Stomach (tissue), 9 donors: ENCODE measurements around the gene DPP10. TPM values are rescaled to one million over a fixed set of nuclear protein-coding genes. Genes with fewer than 3 reads are reported as not detected.

ENCODE experiments used
- DNase-seq, 2 donors: peaks; one replicate each; pipeline versions ENCODE4 v3.0.0 to v3.0.0-alpha.2; 2013 to 2019
- H3K27ac ChIP-seq, 5 donors: fragments of 200-600 bp in 4 of 5; sonication (generic) in 4 of 5; one replicate each; pipeline ENCODE4 v1.5.1; 2013 to 2019; ENCODE audit warnings: mild to moderate bottlenecking in 1 of 5, moderate library complexity in 1 of 5
- H3K27me3 ChIP-seq, 3 donors: fragments of 200-600 bp; sonication (generic); one replicate each; pipeline ENCODE4 v1.5.1; 2017 to 2019; ENCODE audit warnings: mixed run types in 1 of 3
- H3K36me3 ChIP-seq, 4 donors: fragments of 200-600 bp; sonication (generic); 1 replicate in 3 of 4; 2 replicates in 1 of 4; pipeline ENCODE4 v1.5.1; 2016 to 2019
- H3K4me1 ChIP-seq, 4 donors: fragments of 200-600 bp; sonication (generic); one replicate each; pipeline ENCODE4 v1.5.1; 2016 to 2019
- H3K4me3 ChIP-seq, 4 donors: fragments of 200-600 bp; sonication (generic) in 3 of 4; one replicate each; pipeline ENCODE4 v1.5.1; 2016 to 2019; ENCODE audit warnings: mild to moderate bottlenecking in 1 of 4
- H3K9me3 ChIP-seq, 4 donors: fragments of 200-600 bp; sonication (generic); one replicate each; pipeline ENCODE4 v1.5.1; 2016 to 2019
- EP300 ChIP-seq: sonication (generic); formaldehyde crosslinking; IDR thresholded peaks from one replicate; pipeline ENCODE4 v1.6.1; 2017; ENCODE audit warnings: antibody characterized with exemption
- POLR2A ChIP-seq, 4 donors: fragments of 450-650 bp; IDR thresholded peaks; one replicate each; pipeline ENCODE4 v1.6.1; 2016; ENCODE audit warnings: antibody characterized with exemption in 4 of 4, control low read depth in 2 of 4, mild to moderate bottlenecking in 1 of 4, moderate library complexity in 1 of 4
- POLR2AphosphoS5 ChIP-seq, 3 donors: sonication (generic); formaldehyde crosslinking; IDR thresholded peaks; one replicate each; pipeline ENCODE4 v1.6.1; 2016; ENCODE audit warnings: antibody characterized with exemption in 3 of 3
- WGBS, 5 donors: extraction: QIAGEN DNeasy Blood & Tissue Kit in 3 of 5; methylation state at CpG; one replicate each; pipeline versions ENCODE4 v1.1.5 to v1.1.7; 2013 to 2018; 5-methylcytosine and 5-hydroxymethylcytosine counted together
- intact Hi-C: fragments of 100-400 bp; cut with DNase I; formaldehyde crosslinking; loops from one replicate; pipeline ENCODE4 v1.15.1; 2023; ENCODE audit warnings: low total_unique reads
- polyA plus RNA-seq, 3 donors: library from polyadenylated mRNA; stranded (reverse); fragments of 200-250 nt; gene quantifications; one replicate each; pipeline ENCODE4 v1.2.3, GENCODE V29; 2013
- total RNA-seq, 5 donors: library from RNA; depleted of rRNA; stranded (reverse); fragments of >200 nt; gene quantifications; one replicate each; pipeline versions ENCODE4 v1.1.0 to v1.2.3, GENCODE V29; 2014 to 2016
- TF ChIP-seq, protein P1 (sequence below), 7 experiments: fragments of 450-650 bp in 4 of 7; fragments of 200-600 bp in 3 of 7; sonication (generic) in 3 of 7; IDR thresholded peaks; one replicate each; pipeline ENCODE4 v1.5.1; 2016 to 2019; ENCODE audit warnings: antibody characterized with exemption in 7 of 7, control low read depth in 2 of 7, mild to moderate bottlenecking in 1 of 7
- donor health status: healthy with polysubstance abuse.
- donor health status: Bipolar disorder and iron deficiency.
- donor health status: healthy.

DPP10 gene
- total and polyA plus RNA-seq, 8 donors: 0.18 to 15.6 (median 2.0) TPM; not detected in 1

DNA sequence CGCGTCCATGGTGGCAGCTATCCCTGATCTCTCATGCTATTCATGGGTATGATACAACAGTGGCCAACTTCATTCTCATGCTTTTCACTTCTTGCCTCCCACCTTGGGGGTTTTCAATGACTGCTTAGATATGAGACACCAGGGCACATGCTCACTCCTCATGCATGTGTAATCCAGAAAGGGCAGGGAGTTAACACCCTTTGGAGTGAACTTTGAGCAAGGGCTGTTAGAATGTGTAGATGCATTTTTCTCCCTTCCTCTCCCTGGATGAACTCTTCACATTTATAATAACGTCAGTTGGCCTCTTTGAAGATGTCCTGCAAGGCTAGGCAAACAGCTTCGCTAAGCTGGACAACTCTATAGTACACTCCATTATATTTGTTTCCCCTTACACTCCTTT, 56.7 kb downstream of the DPP10 start:
- WGBS, 5 donors: 66 to 85% (median 79%) methylated on average over 4 of the region's 4 CpGs
- Histone ChIP-seq H3K27me3 (no peaks in the 10 kb centered on the region), H3K27ac (no peak overlapping the region), H3K4me3 (no peak overlapping the region), H3K4me1 (no peaks in the 10 kb centered on the region), H3K36me3 (no peaks in the 10 kb centered on the region), H3K9me3 (no peaks in the 10 kb centered on the region)
- intact Hi-C loops: no loop called here
- DNase-seq: no peak
- TF ChIP-seq, protein P1, sequence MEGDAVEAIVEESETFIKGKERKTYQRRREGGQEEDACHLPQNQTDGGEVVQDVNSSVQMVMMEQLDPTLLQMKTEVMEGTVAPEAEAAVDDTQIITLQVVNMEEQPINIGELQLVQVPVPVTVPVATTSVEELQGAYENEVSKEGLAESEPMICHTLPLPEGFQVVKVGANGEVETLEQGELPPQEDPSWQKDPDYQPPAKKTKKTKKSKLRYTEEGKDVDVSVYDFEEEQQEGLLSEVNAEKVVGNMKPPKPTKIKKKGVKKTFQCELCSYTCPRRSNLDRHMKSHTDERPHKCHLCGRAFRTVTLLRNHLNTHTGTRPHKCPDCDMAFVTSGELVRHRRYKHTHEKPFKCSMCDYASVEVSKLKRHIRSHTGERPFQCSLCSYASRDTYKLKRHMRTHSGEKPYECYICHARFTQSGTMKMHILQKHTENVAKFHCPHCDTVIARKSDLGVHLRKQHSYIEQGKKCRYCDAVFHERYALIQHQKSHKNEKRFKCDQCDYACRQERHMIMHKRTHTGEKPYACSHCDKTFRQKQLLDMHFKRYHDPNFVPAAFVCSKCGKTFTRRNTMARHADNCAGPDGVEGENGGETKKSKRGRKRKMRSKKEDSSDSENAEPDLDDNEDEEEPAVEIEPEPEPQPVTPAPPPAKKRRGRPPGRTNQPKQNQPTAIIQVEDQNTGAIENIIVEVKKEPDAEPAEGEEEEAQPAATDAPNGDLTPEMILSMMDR (IDR thresholded peaks at IDR 0.05): no peak
- TF ChIP-seq POLR2A (IDR thresholded peaks at IDR 0.05): no peak
- no peak for TF ChIP-seq POLR2AphosphoS5 (IDR thresholded peaks at IDR 0.05)
- TF ChIP-seq EP300: no peak

DNA sequence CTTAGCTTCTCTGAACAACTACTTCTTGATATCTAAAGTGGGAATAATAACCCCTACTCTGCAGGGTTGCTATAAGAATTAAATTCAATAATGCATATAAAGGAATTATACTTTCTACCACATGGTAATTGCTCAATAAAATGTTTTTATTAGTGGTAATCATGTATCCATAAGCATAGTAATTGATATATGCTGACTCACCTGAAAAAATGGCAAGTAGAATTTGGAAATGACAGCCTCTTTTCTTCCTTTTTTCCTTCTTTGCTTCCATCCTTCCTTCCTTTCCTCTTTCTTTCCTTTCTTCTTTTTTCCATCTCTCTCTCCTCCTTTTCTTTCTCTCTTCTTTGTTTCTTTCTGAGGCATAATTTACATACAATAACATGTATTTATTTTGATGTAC, 65.3 kb downstream of the DPP10 start:
- intact Hi-C loops: no loop called here
- TF ChIP-seq POLR2A (IDR thresholded peaks at IDR 0.05): no peak
- no peak for TF ChIP-seq POLR2AphosphoS5 (IDR thresholded peaks at IDR 0.05)
- TF ChIP-seq, protein P1 (IDR thresholded peaks at IDR 0.05): no peak
- no peak for TF ChIP-seq EP300

DNA sequence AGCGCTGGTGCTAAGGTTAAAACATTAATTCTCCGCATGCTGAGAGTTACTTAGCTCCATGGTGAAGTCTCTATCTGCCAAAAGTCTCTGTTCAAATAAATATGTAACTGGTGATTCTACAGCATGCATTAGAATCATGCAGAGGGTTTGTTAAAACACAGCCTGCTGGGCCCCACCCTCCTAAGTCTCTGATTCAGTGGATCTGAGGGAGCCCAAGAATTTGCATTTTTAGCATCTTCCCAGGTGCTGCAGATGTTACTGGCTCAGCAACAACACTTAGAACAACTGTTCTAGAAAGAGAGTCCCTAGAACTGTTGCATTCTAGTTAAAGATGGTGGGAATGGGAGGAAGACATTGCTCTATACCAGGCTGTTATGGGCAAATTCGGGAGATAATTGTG, 73.4 kb downstream of the DPP10 start:
- no peaks in the 10 kb centered on the region for H3K9me3 ChIP-seq
- H3K27ac ChIP-seq: no peak overlapping the region
- intact Hi-C loops: no loop called here
- 76 to 91% (median 85%) methylated on average over 3 of the region's 3 CpGs for WGBS, 5 donors
- no peak overlapping the region for H3K4me3 ChIP-seq
- H3K36me3 ChIP-seq: no peaks in the 10 kb centered on the region
- H3K4me1 ChIP-seq: no peaks in the 10 kb centered on the region
- no peak for DNase-seq
- H3K27me3 ChIP-seq: no peaks in the 10 kb centered on the region
- no peak for TF ChIP-seq EP300
- TF ChIP-seq POLR2A (IDR thresholded peaks at IDR 0.05): no peak
- TF ChIP-seq, protein P1 (IDR thresholded peaks at IDR 0.05): no peak
- no peak for TF ChIP-seq POLR2AphosphoS5 (IDR thresholded peaks at IDR 0.05)

More for the DNA sequence above, 65.3 kb downstream of the DPP10 start:
- Histone ChIP-seq H3K27ac (no peak overlapping the region), H3K4me3 (no peak overlapping the region), H3K4me1 (no peaks in the 10 kb centered on the region), H3K27me3 (no peaks in the 10 kb centered on the region), H3K36me3 (no peaks in the 10 kb centered on the region), H3K9me3 (peaks cover 0 to 4% (median 0%) of the 10 kb centered on the region in 4 donors)
- no peak for DNase-seq

DNA sequence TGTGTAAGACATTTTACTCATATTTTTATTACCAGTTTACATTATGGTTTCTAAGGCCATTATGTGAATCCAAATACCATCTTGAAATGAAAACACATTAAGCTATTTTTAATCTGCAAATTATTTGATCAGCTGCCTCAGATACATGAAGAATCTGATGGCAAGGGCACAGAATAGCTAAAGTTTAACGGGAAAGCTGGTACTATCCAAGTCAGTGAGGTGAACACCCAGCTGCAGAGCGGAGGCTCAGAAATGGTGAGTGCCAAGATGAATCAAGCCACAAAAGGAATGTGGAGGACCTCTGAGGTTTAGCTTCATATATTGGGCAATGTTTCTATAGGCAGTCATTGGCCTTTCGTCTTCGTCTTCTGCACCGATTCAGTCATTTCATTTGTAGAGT, 75.1 kb downstream of the DPP10 start:
- Histone ChIP-seq H3K27ac (no peak overlapping the region), H3K4me1 (no peaks in the 10 kb centered on the region), H3K27me3 (no peaks in the 10 kb centered on the region), H3K36me3 (no peaks in the 10 kb centered on the region), H3K4me3 (no peak overlapping the region), H3K9me3 (no peaks in the 10 kb centered on the region)
- DNase-seq: no peak
- TF ChIP-seq POLR2A (IDR thresholded peaks at IDR 0.05) (no peak), POLR2AphosphoS5 (IDR thresholded peaks at IDR 0.05) (no peak), EP300 (no peak)
- TF ChIP-seq, protein P1 (IDR thresholded peaks at IDR 0.05): no peak
- 76 to 90% (median 84%) methylated on average over 5 of the region's 5 CpGs for WGBS, 5 donors
- intact Hi-C loops: no loop called here
